PC-3 (cell line): ENCODE measurements around the gene FNIP1.

Source experiments
- EZH2 ChIP-seq: fragments of 300-600 bp; sonication (generic); IDR thresholded peaks from one replicate; pipeline ENCODE4 v1.6.1; 2017; ENCODE audit warnings: antibody characterized with exemption, mild to moderate bottlenecking, low read length; ENCODE audit not compliant: unreplicated experiment
- EZH2phosphoT487 ChIP-seq: fragments of 300-600 bp; sonication (generic); IDR thresholded peaks from 2 replicates; pipeline ENCODE4 v1.6.1; 2018; ENCODE audit warnings: mild to moderate bottlenecking, antibody characterized with exemption, low read length, borderline replicate concordance
- TF ChIP-seq, protein P1 (sequence below): fragments of 300-600 bp; sonication (generic); conservative IDR thresholded peaks from 2 replicates; pipeline ENCODE4 v1.5.1; 2017; ENCODE audit warnings: antibody characterized with exemption, low read depth, mild to moderate bottlenecking, low read length

GRCh38 chr5:131773805-131774204, 23.0 kb downstream of the FNIP1 start:
- TF ChIP-seq, protein P1, sequence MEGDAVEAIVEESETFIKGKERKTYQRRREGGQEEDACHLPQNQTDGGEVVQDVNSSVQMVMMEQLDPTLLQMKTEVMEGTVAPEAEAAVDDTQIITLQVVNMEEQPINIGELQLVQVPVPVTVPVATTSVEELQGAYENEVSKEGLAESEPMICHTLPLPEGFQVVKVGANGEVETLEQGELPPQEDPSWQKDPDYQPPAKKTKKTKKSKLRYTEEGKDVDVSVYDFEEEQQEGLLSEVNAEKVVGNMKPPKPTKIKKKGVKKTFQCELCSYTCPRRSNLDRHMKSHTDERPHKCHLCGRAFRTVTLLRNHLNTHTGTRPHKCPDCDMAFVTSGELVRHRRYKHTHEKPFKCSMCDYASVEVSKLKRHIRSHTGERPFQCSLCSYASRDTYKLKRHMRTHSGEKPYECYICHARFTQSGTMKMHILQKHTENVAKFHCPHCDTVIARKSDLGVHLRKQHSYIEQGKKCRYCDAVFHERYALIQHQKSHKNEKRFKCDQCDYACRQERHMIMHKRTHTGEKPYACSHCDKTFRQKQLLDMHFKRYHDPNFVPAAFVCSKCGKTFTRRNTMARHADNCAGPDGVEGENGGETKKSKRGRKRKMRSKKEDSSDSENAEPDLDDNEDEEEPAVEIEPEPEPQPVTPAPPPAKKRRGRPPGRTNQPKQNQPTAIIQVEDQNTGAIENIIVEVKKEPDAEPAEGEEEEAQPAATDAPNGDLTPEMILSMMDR = no peak
- no peak for TF ChIP-seq EZH2
- TF ChIP-seq EZH2phosphoT487 = no peak
